ENCODE results near the gene CLCC1. TPM values are rescaled to one million over a fixed set of nuclear protein-coding genes. Genes with fewer than 3 reads are reported as not detected.

CLCC1 gene
- total and polyA plus RNA-seq, 2 experiments from 2014 or later, result 16.6 to 18.4 TPM

DNA sequence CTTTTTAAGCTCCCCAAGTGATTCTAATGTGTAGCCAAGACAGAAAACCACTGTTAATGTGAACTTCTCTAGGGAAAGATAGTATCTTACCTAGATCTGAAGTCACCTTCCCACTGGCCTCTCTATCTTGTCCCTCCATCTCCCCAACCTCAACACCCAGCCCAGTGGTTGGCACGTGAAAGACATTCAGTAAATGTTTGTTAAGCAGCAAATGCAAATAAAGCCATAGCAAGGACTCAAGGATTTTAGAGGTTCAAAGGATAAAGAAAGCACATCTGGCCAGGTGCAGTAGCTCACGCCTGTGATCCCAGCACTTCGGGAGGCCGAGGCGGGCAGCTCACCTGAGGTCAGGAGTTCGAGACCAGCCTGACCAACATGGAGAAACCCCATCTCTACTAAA is 9.8 kb downstream of the CLCC1 start (continued):
- TF ChIP-seq, protein P1, sequence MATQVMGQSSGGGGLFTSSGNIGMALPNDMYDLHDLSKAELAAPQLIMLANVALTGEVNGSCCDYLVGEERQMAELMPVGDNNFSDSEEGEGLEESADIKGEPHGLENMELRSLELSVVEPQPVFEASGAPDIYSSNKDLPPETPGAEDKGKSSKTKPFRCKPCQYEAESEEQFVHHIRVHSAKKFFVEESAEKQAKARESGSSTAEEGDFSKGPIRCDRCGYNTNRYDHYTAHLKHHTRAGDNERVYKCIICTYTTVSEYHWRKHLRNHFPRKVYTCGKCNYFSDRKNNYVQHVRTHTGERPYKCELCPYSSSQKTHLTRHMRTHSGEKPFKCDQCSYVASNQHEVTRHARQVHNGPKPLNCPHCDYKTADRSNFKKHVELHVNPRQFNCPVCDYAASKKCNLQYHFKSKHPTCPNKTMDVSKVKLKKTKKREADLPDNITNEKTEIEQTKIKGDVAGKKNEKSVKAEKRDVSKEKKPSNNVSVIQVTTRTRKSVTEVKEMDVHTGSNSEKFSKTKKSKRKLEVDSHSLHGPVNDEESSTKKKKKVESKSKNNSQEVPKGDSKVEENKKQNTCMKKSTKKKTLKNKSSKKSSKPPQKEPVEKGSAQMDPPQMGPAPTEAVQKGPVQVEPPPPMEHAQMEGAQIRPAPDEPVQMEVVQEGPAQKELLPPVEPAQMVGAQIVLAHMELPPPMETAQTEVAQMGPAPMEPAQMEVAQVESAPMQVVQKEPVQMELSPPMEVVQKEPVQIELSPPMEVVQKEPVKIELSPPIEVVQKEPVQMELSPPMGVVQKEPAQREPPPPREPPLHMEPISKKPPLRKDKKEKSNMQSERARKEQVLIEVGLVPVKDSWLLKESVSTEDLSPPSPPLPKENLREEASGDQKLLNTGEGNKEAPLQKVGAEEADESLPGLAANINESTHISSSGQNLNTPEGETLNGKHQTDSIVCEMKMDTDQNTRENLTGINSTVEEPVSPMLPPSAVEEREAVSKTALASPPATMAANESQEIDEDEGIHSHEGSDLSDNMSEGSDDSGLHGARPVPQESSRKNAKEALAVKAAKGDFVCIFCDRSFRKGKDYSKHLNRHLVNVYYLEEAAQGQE (IDR thresholded peaks at IDR 0.05; ENCODE audit: unreplicated experiment), result no peak
- TF ChIP-seq JUNB (IDR thresholded peaks at IDR 0.05; ENCODE audit: unreplicated experiment) (no peak), ZNF331 (CRISPR knock-in tag; IDR thresholded peaks at IDR 0.05; ENCODE audit: low read depth) (no peak), ZNF114 (CRISPR knock-in tag; IDR thresholded peaks at IDR 0.05) (no peak)
- TF ChIP-seq, protein P2, sequence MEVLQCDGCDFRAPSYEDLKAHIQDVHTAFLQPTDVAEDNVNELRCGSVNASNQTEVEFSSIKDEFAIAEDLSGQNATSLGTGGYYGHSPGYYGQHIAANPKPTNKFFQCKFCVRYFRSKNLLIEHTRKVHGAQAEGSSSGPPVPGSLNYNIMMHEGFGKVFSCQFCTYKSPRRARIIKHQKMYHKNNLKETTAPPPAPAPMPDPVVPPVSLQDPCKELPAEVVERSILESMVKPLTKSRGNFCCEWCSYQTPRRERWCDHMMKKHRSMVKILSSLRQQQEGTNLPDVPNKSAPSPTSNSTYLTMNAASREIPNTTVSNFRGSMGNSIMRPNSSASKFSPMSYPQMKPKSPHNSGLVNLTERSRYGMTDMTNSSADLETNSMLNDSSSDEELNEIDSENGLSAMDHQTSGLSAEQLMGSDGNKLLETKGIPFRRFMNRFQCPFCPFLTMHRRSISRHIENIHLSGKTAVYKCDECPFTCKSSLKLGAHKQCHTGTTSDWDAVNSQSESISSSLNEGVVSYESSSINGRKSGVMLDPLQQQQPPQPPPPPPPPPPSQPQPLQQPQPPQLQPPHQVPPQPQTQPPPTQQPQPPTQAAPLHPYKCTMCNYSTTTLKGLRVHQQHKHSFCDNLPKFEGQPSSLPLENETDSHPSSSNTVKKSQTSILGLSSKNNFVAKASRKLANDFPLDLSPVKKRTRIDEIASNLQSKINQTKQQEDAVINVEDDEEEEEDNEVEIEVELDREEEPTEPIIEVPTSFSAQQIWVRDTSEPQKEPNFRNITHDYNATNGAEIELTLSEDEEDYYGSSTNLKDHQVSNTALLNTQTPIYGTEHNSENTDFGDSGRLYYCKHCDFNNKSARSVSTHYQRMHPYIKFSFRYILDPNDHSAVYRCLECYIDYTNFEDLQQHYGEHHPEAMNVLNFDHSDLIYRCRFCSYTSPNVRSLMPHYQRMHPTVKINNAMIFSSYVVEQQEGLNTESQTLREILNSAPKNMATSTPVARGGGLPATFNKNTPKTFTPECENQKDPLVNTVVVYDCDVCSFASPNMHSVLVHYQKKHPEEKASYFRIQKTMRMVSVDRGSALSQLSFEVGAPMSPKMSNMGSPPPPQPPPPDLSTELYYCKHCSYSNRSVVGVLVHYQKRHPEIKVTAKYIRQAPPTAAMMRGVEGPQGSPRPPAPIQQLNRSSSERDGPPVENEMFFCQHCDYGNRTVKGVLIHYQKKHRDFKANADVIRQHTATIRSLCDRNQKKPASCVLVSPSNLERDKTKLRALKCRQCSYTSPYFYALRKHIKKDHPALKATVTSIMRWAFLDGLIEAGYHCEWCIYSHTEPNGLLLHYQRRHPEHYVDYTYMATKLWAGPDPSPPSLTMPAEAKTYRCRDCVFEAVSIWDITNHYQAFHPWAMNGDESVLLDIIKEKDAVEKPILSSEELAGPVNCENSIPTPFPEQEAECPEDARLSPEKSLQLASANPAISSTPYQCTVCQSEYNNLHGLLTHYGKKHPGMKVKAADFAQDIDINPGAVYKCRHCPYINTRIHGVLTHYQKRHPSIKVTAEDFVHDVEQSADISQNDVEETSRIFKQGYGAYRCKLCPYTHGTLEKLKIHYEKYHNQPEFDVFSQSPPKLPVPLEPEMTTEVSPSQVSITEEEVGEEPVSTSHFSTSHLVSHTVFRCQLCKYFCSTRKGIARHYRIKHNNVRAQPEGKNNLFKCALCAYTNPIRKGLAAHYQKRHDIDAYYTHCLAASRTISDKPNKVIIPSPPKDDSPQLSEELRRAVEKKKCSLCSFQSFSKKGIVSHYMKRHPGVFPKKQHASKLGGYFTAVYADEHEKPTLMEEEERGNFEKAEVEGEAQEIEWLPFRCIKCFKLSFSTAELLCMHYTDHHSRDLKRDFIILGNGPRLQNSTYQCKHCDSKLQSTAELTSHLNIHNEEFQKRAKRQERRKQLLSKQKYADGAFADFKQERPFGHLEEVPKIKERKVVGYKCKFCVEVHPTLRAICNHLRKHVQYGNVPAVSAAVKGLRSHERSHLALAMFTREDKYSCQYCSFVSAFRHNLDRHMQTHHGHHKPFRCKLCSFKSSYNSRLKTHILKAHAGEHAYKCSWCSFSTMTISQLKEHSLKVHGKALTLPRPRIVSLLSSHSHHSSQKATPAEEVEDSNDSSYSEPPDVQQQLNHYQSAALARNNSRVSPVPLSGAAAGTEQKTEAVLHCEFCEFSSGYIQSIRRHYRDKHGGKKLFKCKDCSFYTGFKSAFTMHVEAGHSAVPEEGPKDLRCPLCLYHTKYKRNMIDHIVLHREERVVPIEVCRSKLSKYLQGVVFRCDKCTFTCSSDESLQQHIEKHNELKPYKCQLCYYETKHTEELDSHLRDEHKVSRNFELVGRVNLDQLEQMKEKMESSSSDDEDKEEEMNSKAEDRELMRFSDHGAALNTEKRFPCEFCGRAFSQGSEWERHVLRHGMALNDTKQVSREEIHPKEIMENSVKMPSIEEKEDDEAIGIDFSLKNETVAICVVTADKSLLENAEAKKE (CRISPR knock-in tag; IDR thresholded peaks at IDR 0.05), result no peak

DNA sequence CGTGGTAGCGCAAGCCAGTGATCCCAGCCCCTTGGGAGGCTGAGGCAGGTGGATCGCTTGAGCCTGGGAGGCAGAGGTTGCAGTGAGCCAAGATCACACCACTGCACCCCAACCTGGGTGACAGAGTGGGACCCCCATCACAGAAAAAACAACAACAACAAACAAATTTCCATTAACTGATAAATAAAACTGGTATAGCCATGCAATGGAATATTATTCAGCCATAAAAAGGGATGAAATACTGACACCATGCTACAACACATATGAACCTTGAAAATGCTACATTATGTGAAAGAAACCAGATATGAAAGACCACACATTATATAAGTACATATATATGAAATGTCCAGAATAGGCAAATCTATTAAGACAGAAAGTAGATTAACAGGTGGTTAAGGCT is 12.0 kb downstream of the CLCC1 start:
- ATAC-seq, result no peak
- Histone ChIP-seq H3K9me2 (ENCODE audit: insufficient read depth) (no peaks in the 10 kb centered on the region; the same call in 1 of the 2 replicates), H3K36me3 (ENCODE audit: insufficient read depth) (no peaks in the 10 kb centered on the region), H3F3A (replicated peaks; ENCODE audit: low read depth) (peaks cover 10% of the 10 kb centered on the region; the same call in 1 of the 2 replicates), H3K4me2 (no peak overlapping the region), H3K27me3 (ENCODE audit: insufficient read depth) (no peaks in the 10 kb centered on the region), H4K20me1 (replicated peaks; ENCODE audit: insufficient read depth) (peaks cover 4% of the 10 kb centered on the region; the same call in 1 of the 2 replicates), H3K27ac (ENCODE audit: low read depth) (no peak overlapping the region), H3K79me2 (replicated peaks; ENCODE audit: insufficient read depth) (peaks cover 77% of the 10 kb centered on the region), H3K4me3 (no peak overlapping the region), H2AFZ (no peak overlapping the region), H3K4me1 (ENCODE audit: insufficient read depth) (peaks cover 48% of the 10 kb centered on the region)
- no peak for DNase-seq (ENCODE audit: low spot score)
- Mint-ChIP-seq H3K27me3 (ENCODE audit: insufficient read depth, low read depth, poor library complexity) (peaks cover 3% of the 10 kb centered on the region), H3K4me1 (peaks cover 34% of the 10 kb centered on the region), H3K36me3 (ENCODE audit: low read depth) (peaks cover 29% of the 10 kb centered on the region), H3K4me3 (no peak overlapping the region), H3K27ac (no peak overlapping the region), H3K9me3 (no peaks in the 10 kb centered on the region)
- TF ChIP-seq EZH2phosphoT487 (IDR thresholded peaks at IDR 0.05; ENCODE audit: unreplicated experiment), result no peak
- TF ChIP-seq ZNF331 (CRISPR knock-in tag; IDR thresholded peaks at IDR 0.05; ENCODE audit: low read depth), result no peak
- no peak for TF ChIP-seq CREB1 (CRISPR knock-in tag; IDR thresholded peaks at IDR 0.05; ENCODE audit: low read depth)
- TF ChIP-seq STAT1 (IDR thresholded peaks at IDR 0.05; ENCODE audit: unreplicated experiment), result no peak

Data from GM23338 (cell line).